OCI-LY1 (cell line): ENCODE results near the gene RANBP9.

ENCODE experiments used
- EZH2 ChIP-seq: fragments of 200-600 bp; sonication (generic), shearing (Covaris generic); IDR thresholded peaks from 2 replicates; pipeline ENCODE4 v1.8.0; 2017; ENCODE audit warnings: borderline replicate concordance, mixed run types, mild to moderate bottlenecking, antibody characterized with exemption, low read length, moderate library complexity, mixed read lengths
- TF ChIP-seq, protein P1 (sequence below): fragments of 200-600 bp; sonication (generic), shearing (Covaris generic); IDR thresholded peaks from 2 replicates; pipeline ENCODE4 v1.5.1; 2017; ENCODE audit warnings: mild to moderate bottlenecking, antibody characterized with exemption, low read length, moderate library complexity, mixed read lengths

DNA sequence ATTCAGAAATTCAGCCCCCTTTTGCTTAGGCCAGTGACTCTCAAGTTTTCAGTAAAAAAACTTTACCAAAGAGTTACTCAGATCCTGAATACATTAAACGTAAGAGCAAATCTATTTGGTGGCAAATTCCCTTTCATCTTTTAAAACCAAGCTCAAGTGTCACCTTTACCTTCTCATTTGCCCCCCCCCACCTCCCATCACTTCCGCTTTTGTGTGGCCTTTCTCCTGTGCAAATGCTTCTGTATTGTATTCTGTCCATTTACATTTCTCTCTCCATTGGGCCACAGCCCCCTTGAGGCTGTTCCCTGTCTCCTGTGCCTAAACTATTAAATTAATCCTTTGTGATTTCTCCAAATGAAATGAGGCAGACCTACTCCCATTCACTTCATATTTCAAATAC is 94.6 kb downstream of the RANBP9 start:
- TF ChIP-seq, protein P1, sequence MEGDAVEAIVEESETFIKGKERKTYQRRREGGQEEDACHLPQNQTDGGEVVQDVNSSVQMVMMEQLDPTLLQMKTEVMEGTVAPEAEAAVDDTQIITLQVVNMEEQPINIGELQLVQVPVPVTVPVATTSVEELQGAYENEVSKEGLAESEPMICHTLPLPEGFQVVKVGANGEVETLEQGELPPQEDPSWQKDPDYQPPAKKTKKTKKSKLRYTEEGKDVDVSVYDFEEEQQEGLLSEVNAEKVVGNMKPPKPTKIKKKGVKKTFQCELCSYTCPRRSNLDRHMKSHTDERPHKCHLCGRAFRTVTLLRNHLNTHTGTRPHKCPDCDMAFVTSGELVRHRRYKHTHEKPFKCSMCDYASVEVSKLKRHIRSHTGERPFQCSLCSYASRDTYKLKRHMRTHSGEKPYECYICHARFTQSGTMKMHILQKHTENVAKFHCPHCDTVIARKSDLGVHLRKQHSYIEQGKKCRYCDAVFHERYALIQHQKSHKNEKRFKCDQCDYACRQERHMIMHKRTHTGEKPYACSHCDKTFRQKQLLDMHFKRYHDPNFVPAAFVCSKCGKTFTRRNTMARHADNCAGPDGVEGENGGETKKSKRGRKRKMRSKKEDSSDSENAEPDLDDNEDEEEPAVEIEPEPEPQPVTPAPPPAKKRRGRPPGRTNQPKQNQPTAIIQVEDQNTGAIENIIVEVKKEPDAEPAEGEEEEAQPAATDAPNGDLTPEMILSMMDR = no peak; the same call in 1 of the 2 replicates
- TF ChIP-seq EZH2 = no peak
